Stimulated activated naive CD4-positive, alpha-beta T cell (primary cell): ENCODE data around the gene N4BP3.
A peak's percentile ranks its signal among the peaks of the same experiment; 100 is the strongest.
"Not testable (repeated sequence)": the region's sequence is repeated elsewhere in the genome, so short reads cannot be mapped to it uniquely, and the experiment has no call there.

Experiments
- DNase-seq, 6 experiments: peaks; one replicate each; lab custom pipeline; 2025; lab: John Stamatoyannopoulos, UW

N4BP3 gene, protein sequence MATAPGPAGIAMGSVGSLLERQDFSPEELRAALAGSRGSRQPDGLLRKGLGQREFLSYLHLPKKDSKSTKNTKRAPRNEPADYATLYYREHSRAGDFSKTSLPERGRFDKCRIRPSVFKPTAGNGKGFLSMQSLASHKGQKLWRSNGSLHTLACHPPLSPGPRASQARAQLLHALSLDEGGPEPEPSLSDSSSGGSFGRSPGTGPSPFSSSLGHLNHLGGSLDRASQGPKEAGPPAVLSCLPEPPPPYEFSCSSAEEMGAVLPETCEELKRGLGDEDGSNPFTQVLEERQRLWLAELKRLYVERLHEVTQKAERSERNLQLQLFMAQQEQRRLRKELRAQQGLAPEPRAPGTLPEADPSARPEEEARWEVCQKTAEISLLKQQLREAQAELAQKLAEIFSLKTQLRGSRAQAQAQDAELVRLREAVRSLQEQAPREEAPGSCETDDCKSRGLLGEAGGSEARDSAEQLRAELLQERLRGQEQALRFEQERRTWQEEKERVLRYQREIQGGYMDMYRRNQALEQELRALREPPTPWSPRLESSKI

GRCh38 chr5:178113141-178113787 lies at the start of gene N4BP3:
TSS of gene N4BP3 (plus strand) at chr5:178113532. CDS start at chr5:178119584, 6,052 bp downstream.
- DNase-seq = peak; percentile 33 to 55 (median 46)

- DNase-seq = no peak
Measured at GRCh38 chr5:178067755-178068154, 45.6 kb upstream of the N4BP3 start.

- no peak for DNase-seq
Measured at GRCh38 chr5:178068293-178068692, 45.0 kb upstream of the N4BP3 start.

- peak in 5 of 6 experiments; percentile 1 to 33 (median 7) for DNase-seq
Measured at GRCh38 chr5:178069909-178070308, 43.4 kb upstream of the N4BP3 start.

DNA sequence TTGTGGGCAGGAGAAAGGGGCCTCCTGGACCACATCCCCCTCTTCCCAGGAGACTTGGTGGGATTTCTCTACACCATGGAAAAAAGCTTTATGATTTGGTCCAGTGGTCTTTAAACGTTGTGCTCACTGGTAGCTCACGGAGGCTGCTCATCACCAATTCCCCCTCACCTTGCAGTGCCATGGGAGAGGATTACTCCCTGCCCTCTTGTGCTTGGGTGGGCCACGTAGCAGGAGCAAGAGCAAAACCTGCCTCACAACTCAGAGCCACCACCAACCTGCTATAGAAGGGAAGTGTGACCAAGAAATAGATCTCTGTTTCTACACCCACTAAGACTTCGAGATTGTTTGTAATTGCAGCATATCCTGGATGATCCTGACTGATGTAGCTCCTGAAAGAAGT lies 42.2 kb upstream of the N4BP3 start:
- DNase-seq = no peak

- no peak for DNase-seq
Measured at GRCh38 chr5:178072749-178073148, 40.6 kb upstream of the N4BP3 start.

GRCh38 chr5:178074266-178074952 lies 38.9 kb upstream of the N4BP3 start:
- no peak for DNase-seq

- not testable (repeated sequence) for DNase-seq
Measured at GRCh38 chr5:178076965-178077364, 36.4 kb upstream of the N4BP3 start.

DNA sequence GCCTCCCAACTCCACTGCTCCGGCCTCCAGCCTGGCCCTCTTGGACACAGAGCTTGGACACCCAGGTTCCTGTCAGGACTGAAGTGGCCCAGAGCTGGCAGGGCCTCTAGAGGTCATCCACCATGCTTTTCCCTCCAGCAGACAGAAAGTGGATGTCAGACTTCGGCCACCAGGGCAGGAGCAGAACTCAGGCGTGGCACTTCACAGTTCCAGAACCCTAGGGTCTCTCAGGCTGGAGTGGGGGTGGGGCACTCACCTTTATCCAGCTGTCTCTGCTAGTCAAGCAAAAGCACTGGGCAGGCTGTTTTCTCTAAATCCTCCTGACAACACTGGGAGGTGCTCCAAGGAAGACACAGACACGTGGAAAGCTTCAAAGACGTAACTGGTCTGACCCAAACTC lies 35.6 kb upstream of the N4BP3 start:
- no peak for DNase-seq

GRCh38 chr5:178078197-178079010 lies 34.9 kb upstream of the N4BP3 start:
- no peak for DNase-seq

DNA sequence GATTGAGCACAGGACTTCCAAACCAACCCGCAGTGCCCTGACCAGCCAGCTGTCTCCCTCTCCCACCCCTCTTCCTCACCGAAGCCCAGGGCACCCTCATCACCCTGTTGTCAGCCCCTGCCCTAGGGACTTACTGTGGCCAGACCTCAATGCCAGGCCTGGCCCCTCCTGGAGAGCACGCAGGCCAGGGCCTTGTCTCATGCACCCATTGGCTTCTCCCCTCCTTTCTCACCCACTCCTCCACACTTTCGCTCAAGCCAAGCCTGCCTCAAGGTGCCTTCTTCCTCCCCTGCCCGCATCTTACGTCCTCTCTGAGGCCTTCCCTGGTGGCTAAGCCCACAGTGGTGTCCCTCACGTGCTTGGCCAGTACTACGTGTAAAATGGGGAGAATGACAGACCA lies 33.3 kb upstream of the N4BP3 start:
- DNase-seq = no peak

DNA sequence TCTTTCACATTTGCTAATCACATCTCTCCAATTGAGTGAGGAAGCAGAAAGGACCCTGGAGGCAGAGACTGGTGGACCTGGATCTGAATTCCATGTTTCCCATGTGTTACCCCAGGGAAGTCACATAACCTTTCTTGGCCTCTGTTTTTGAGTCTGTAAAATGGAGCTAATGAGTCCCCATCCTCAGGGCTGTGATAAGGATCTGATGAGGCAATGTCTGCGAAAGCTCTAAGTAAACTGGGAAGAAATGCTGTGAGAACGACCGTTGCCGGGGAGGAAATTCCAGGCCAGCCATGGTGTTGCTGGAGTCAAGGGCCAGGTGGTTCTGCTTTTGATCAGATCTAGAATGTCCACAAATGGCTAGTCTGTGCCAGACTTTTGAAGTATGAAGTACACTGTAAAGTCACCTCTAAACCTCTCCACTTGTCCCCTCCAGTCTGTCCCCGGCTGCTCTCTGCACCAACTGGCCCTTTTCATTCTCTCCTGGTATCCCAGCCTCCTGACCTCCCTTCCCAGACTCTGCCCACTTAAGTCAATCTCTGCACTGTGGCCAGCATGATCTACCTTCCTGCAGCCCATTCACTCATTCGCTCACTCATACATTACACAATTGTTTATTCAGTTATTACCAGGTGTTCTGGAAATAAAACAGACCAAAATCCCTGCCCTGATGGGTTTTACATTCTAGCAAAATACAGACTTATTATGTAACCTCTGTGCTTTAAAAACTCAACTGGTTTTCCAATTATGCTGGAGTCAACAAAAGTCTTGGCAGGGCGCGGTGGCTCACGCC lies 32.5 kb upstream of the N4BP3 start:
- no peak for DNase-seq

GRCh38 chr5:178081571-178082243 lies 31.6 kb upstream of the N4BP3 start:
- no peak for DNase-seq

DNA sequence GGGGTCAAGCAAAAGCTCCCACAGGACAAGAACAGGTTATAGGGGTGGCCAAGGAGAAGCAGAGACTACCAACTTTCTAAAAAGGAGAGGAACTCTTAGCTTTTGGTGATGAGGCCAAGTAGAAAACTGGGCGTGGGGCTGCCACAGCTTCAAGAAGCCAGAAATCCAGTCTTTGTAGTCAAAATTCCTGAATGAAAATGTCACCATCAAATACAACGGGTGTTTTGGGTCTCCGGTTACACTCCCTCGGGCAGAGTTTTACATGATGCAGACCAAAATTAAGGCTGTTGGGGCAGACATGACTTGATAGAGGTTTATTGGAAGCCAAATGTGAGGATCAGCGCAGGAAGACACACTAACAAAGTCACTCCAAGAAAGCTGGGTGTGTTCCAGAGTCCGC lies 29.4 kb upstream of the N4BP3 start:
- DNase-seq = no peak

GRCh38 chr5:178085316-178085715 lies 28.0 kb upstream of the N4BP3 start:
- DNase-seq = no peak

DNA sequence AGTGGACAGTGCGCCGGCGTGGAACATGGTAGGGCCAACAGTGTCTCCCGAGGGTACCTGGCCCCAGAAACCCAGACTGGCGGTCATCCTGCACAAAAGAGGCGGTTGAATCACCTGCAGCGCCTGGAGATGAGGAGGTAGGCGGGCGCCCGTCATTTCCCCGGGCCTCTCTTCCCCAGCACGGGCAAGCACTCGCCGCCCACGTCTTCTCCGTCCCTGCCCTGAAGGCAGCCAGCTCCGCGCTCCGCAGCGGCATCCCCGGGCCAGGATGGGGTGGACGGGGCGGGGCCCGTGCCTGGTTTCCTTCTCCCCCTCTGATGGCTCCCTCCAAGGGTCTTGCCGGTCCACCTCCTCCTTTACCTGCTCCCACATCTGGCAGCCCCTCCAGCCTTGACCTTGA lies 27.1 kb upstream of the N4BP3 start:
- no peak for DNase-seq

- DNase-seq = not testable (repeated sequence)
Measured at GRCh38 chr5:178087199-178087598, 26.1 kb upstream of the N4BP3 start.

DNA sequence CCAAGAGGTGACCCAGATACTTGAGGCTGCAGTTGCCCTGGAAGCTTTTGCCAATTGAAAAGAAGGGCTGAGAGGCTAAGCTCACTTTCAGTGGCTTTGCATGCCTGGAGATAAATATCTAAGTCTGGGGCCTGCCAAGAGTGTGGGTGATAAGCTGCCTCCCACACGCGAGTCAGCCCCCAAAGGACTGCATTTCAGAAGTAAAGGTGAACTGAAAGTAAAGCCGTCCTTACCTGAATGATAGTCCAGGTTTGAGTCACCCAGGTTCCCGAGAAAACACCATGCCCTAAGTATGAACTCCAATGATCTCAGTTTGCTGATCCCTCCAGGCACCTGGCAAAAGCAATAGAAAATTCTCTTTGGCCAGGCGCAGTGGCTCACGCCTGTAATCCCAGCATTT lies 22.5 kb upstream of the N4BP3 start:
- no peak for DNase-seq

GRCh38 chr5:178093134-178093533 lies 20.2 kb upstream of the N4BP3 start:
- peak in 1 of 6 experiments; percentile 8 for DNase-seq

DNA sequence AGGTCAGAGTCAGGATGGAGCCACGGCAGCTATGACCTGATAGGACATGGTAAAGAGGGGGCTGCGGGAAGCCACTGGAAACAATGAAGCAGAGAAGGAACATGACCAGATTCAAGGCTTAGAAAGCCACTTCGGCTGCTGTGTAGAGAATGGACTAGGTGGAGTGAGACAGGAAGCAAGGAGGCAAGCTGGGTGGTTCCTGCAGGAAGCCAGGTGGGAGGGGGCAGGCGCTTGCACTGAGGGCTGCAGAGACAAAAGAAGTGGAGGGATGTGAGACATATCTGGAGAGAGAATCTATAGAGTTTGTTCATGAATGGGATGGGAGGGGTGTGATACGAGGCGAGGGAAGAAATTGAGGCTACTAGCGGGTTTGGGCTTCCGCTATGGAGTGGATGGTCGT lies 19.0 kb upstream of the N4BP3 start:
- DNase-seq = peak in 1 of 6 experiments; percentile 15
